HG02678 (cell line): ENCODE results near the gene ADARB1.

ENCODE experiments used
- ATAC-seq: cut with Tn5 transposase; IDR thresholded peaks from one replicate; pipeline ENCODE4 v1.9.1; 2021; ENCODE audit warnings: mild to moderate bottlenecking, moderate library complexity; ENCODE audit not compliant: unreplicated experiment

Gene ADARB1

DNA sequence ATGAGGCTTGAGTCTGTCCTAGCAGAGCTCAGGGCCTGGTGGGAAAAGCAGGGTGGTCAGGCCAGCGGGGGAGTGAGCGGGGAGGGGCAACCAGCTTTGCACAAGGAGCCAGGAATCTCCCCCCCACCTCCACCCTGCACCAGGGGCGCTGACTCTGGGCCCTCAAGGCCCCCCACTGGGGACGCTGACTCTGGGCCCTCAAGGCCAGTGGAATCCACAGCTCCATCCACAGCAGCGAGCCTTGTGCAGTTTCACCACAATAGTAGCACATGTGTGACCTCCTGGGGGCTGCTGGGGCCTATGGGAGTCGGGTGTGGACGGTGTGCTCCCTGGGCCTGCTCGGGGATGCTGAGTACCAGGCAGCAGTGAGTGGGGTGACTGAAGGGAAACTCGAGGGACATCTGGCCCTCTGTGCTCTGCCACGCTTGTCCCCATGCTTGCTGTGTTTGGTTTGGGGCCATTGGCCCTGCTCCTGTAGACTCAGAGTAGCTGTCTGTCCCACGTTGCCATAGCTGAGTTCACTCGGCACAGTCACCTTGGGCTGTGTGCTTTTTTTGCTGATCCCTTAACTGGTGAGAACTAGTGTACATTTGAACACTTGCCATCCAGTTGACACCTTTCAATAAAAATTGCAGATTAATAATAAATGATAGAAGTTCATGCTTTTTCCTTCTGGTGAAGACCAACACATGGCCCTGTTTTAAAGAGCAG lies 89.2 kb downstream of the ADARB1 start:
- ATAC-seq, result no peak

DNA sequence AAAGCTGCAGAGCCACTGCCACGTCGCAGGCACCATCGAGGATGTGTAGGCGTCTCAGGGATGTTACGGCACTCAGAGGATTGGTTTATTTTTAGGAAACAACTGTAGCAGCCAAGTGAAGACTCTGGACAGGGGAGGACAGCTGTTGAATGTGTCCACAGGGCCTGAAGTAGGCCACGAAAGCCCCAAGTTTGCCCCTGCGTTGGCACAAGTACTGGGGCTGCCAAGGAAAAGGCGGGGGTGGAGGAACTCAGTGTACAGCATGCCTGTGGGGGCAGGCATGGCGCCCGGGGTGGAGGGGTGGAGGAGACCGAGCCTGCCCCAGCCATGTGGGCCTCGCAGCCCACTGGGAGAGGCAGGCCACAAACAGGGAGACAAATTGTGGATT lies 89.7 kb downstream of the ADARB1 start:
- ATAC-seq, result no peak

DNA sequence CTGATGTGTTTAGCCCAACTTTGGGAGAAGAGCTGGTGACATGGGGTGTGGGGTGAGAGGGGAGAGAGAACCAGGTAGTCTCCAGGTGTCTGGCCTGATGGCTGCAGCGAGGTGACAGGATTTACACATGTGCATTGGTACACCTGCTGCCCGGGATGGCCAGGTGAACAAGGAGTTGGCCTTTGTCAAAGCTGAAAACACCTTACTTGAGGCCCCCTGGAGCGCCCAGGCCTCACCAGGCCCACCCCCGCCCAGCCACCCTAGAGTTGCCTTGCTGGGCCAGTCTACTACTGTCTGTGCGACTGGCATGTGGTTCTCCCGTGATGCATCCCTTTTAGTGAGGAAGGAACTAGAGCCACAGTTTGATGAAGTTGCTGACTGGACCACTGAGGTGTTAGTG lies 90.5 kb downstream of the ADARB1 start:
- no peak for ATAC-seq

DNA sequence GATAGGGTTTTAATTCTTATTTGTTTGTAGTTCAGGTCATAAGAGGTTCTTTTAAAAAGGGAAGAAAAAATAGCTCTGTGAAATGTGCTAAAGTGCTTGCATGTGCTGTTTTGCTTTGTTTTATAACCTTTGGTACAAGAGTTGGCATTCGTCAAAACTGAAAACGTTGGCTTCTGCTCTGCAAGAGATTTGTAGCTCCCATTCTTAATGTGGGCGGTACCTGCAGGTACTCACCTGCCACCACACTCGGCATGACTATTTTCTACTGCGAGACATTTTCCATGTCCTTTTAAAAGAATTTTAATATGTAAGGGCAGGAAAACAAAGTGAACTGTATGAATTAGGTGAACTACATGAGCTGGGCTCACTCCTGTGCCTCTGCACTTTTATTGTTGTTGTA lies 92.6 kb downstream of the ADARB1 start:
- no peak for ATAC-seq

DNA sequence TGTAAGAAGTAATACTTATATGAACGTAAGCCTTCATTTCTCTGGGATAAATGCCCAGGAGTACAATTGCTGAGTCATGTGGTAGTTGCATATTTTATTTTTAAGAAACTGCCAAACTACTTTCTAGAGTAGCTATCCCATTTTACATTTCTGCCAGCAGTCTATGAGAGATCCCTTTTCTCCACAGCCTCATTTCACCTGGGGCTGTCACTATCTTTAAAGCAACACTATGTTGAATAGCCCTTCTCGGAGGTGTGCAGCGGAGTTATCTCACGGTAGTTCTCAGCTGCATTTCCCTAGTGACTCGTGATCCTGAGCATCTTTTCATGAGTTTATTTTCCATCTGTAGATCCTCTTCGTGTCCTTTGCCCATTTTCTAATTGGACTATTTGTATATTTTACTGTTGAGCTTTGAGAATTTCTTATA lies 93.4 kb downstream of the ADARB1 start:
- ATAC-seq, result no peak

GRCh38 chr21:45168522-45168921 lies 94.1 kb downstream of the ADARB1 start:
- ATAC-seq, result no peak

- no peak for ATAC-seq
These were observed 94.6 kb downstream of the ADARB1 start for GRCh38 chr21:45169001-45169400.

- no peak for ATAC-seq
These were observed 95.3 kb downstream of the ADARB1 start for GRCh38 chr21:45169682-45170081.

- no peak for ATAC-seq
These were observed 96.6 kb downstream of the ADARB1 start for GRCh38 chr21:45170987-45171386.

- no peak for ATAC-seq
These were observed 98.0 kb downstream of the ADARB1 start for GRCh38 chr21:45172420-45172819.

- no peak for ATAC-seq
These were observed 101.1 kb downstream of the ADARB1 start for GRCh38 chr21:45175326-45176095.

GRCh38 chr21:45176141-45176540 lies 101.8 kb downstream of the ADARB1 start:
- no peak for ATAC-seq

DNA sequence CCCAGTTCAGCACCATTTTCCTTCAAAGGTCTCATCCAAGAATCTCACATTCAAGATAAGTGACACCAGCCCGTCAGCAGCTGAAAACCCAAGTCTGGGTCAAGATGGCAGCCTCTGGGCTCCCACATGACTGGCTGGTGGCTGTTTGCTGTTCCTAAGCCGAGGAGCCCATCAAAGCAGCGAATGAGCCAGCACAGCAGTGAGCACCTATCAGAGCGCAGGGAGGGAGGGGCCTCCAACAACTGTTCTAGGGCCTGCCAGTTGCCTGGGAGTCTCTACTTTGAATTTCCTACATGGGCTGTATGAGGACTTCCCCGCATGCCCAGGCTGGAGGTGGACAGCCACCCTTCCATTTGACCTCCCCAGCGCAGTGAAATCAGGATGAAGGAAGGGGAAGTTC lies 102.7 kb downstream of the ADARB1 start:
- no peak for ATAC-seq

DNA sequence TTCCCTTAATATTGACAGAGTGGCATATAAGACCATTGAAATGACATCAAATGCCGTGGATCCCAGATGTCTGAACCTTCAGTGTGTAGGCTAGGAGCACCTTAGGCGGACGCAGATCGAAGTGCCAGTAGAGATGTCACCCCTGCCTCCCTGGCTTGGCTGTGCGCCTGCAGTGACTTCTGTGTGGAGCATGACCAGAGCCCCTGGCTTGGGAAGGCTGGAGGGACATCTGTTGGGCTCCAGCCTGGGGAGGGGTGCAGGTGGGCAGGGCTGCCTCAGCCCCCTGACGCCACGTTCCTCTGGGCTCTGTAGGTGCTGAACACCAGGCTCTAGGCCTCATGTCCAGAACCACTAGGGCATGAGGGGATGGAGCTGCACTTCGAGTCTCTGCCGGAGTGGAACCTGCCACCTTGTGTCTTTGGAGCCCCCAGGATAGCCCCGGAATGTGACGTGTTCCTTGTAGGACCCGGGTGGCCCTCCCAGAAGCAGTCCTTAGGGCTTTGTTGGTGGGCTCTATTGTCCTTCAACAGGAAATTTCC lies 103.8 kb downstream of the ADARB1 start:
- ATAC-seq, result no peak

- ATAC-seq, result no peak
These were observed 104.6 kb downstream of the ADARB1 start for GRCh38 chr21:45178971-45179370.

DNA sequence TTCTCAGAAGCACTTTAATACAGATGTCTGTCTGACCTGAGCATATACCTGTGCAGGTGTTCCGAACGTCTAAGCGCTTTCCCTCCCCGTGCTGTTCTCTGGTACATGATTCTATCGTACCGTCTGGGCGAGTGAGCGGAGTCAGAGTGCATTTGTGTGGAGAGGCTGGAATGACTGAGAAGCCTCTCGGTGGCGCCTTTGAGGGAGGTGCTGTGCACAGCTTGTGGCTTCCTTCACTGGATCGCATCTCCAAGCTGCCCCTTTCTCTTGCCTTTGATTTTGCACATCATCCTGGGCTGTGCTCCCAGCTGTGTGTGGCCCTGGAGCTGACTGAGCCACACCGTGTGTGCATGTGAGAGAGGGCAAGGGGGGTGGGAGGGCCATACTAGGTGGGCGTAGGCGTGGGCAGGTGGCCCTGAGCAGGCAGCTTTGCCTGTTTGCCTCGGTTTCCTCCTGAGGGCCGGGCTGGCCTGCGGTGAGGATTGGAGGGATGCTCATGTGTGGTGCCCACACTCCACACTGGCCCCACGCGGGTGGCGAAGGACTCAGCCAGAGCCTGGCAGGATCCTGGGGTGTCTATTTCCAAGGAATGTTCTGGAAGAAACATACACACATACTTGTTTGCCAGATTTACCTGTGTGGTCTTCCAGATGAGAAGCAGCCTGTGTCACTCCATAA lies 105.3 kb downstream of the ADARB1 start:
- no peak for ATAC-seq

DNA sequence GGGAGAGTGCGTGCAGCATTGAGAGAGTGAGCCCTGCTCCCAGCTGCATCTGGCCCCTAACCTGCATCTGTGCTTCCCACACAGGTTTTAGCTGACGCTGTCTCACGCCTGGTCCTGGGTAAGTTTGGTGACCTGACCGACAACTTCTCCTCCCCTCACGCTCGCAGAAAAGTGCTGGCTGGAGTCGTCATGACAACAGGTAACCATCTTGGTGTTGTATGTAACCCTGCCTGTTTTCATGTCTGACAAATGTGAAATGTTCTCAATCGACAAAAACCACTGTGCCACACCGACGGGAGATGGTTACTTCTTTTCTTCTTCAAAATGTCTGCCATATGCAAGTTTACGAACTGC lies 105.8 kb downstream of the ADARB1 start:
- ATAC-seq, result no peak

DNA sequence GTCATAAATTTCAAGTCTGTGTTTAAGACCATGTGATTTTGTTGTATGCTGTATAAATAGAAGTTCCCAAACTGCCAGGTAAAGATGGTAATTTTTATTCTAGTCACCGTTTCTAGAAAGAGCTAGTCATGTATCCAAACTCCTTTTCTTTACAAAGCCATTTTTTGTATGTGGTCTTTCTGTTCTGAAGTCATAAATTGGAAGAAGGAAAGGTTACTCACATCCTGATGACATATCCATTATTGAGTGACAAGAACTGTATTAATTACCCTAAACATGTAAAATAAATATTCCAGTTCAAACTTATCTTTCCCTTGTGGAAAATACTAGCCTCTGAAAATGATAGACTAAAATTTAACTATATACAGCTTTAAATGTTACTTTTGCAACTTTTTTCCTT lies 108.6 kb downstream of the ADARB1 start:
- ATAC-seq, result no peak

DNA sequence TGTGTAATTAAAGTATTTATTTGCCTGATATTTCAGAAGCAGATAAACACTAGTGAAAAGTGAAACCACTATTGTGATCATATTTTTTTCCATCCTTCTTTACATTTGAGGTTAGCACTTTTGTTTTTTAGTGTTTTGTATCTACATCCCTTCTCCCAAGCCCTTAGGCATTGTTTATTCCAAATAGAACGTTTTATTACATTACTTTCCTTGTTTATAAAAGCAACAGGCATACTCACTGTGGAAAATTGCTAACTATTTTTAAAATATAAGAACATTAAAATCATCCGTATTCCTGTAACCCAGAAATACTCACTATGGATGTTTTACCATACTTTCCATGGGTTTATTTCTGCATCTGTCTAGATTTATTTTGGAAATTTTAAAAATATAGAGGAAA lies 109.5 kb downstream of the ADARB1 start:
- no peak for ATAC-seq

DNA sequence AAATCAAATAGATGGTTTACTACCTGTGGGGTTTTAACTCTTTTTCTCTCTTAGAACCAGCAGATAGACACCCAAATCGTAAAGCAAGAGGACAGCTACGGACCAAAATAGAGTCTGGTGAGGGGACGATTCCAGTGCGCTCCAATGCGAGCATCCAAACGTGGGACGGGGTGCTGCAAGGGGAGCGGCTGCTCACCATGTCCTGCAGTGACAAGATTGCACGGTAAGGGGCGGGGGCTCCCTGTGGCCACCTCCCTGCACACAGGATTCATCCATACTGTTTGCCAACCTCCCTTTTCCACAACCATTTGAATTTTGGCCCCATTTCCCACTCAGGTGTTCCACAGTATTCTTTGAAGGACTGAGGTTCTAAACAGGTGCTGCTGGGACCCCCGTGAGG lies 110.5 kb downstream of the ADARB1 start:
- no peak for ATAC-seq

DNA sequence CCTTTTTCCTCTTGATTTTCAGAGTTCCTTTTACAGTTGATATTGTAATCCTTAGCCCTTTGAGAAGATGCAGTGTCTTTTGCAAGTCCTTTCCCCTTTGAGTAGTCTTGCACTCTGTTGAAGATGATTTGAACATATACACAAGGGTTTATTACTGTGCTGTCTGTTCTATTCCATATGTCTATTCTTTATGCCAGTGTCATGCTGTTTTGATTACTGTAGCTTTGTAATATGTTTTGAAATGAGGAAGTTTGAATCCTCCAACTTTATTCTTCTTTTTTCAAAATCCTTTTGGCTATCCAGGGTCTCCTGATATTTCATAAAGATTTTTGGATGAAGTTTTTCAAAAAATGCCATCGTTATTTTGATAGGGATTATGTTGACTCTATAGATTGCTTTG lies 112.3 kb downstream of the ADARB1 start:
- ATAC-seq, result no peak

GRCh38 chr21:45187646-45188045 lies 113.3 kb downstream of the ADARB1 start:
- ATAC-seq, result no peak
